NCI-H128 (cell line): ENCODE measurements around the gene RXRA.

Experiments used
- DNase-seq: peaks from one replicate; lab custom pipeline; 2025; ENCODE audit not compliant: unreplicated experiment; lab: John Stamatoyannopoulos, UW

Gene RXRA

DNA sequence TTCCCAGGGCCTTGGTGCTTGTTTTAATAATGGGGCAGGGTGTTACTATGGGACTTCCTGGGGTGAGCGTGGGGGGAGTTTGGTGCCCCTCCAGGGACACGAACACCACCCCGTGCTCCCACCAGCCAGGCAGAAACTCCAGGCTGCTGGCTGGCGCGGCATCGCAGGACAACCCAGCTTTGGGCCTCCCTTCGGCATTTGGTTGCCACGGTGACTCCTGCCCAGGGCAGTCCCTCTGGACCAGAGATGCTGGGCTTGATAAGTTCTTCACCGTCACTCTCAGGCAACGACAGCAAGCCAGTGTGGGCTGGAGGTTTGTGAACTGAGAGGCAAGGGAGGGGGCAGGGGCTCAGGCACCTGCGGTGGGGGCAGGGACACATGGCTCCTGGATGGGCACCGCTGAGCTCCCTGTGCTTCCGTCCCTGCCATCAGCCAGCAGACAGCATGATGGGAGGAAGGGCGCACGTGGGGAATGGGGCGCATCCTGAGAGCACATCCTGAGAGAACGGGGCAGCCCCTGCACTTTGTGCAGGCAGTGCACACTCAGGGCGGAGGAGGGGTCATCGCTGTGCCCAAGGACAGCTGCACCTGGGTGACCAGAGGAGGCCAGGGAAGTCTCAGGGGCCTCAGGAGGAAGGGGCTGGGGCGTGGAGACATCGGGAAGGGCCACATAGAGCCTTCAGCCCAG, 116.4 kb downstream of the RXRA start:
- DNase-seq, result no peak

DNA sequence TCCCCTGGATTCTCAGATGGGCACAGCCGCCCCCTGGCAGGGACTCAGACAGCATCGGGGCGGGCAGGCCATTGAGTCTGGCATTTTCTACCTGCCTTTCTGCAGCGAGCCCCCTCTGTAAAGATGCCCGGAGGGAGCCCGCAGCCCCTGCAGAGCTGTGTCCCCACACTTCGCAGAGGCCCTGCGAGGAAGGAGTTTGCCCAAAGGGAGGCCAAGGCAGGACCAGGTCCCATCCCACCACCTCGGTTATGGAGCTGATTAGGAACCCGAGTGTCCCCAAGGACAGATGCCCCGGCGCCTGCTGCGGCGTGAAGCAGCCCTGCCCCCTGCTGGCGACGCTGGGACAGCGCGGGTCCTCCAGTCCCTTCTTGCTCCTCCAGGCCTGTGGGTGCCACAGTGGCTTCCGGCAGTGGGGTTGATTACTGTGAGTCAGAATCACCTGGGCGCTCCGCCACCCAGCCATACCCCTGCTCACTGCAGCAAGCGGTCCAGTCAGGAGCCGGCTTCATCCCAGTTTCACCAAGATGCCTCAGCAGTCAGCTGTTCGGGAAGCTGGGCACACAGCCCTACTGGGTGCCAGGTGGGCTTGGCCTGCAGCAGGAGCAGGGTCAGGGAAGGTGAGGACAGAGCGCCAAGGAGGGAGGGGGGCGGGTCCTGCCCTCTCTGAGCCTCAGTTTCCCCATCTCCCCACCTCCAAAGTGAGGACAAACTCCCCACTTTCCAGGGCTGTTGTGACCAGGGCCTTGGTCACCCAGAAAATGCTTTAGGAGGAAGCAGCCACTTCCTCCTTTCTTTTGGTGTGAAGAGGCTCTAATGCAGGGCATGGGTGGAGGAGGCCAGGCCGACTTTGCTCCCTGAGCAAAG, 117.2 kb downstream of the RXRA start:
- peak; percentile 67 for DNase-seq

DNA sequence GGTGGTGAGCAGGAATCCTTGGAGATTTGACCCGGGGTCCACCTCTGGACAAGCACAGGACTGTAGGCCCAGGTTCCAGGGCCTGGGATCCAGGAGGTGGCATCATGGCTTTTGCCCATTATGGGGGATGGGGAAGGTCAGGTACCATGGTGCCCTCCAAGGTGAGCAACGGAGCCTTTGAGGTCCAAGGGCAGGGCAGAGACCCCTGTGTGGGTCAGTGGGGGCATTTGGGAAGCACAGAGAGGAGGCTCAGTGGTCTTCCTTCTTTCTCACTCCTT, 117.7 kb downstream of the RXRA start:
- DNase-seq, result no peak

DNA sequence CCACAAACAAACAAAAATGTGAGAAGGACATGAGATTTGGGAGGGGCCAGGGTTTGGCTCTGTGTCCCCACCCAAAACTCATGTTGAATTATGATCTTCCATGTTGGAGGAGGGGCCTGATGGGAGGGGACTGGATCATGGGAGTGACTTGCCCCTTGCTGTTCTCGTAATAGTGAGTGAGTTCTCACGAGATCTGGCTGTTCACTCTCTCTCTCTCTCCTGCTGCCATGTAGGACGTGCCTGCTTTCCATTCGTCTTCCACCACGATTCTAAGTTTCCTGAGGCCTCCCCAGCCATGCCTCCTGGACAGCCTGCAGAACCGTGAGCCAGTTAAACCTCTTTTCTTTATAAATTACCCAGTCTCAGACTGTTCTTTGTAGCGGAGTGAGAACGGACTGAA, 118.7 kb downstream of the RXRA start:
- no peak for DNase-seq

DNA sequence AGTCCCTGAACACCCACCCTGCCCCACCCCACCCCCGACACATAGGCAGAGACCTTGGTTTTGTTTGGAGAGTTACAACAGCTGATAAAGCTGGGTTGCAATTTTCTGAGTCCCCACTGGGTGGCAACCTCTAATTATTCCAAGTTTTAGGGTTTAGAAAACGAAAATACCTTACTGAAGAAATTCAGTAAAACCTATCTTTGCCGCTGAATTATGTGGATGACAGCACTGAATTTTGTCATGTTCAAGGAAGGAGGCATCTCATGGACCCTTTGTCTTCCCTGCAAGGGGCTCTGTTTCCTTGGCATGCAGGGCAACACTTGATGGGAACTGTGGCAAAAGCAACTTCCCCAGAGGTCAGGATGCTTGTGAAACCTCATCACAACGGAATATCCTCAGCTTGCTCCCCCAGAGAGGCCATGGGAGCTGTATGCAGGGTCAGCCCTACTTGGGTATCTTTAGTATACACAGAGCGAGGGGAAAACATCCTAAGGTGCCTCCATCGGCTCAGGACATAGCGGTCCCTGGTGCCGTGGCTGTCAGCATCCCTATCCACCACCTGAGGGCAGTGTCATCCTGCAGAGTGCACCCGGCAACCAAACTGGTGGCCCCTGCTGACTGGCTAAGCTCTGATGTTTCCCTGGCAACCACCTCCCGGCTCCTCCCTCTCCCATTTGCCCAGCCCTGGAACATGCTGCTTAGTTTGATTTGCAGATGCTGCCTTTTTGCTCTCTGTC, 123.1 kb downstream of the RXRA start:
- peak; percentile 49 for DNase-seq

DNA sequence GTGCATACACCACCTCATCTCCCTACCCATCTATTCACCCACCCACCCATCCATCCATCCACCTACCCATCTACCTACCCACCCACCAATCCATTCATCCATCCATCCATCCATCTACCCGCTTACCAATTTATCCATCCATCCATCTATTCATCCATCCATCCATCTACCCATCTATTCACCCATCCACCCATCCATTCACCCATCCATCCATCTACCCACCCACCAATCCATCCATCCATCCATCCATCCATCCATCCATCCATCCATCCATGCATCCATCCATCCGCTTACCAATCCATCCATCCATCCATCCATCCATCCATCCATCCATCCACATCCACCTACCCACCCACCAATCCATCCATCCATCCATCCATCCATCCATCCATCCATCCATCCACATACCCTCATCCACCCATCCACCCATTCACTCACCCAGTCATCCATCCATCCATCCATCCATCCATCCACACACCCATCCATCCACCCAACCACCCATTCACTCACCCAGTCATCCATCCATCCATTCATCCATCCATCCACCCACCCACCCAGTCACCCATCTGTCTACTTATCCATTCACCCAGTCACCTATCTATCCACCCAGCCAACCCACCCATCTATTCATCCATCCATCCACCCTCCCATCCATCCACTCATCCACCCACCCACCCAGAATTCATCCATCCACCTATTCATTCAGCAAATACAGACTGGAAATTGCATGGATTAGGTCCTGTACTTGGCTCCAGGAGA, 125.6 kb downstream of the RXRA start:
- no peak for DNase-seq

DNA sequence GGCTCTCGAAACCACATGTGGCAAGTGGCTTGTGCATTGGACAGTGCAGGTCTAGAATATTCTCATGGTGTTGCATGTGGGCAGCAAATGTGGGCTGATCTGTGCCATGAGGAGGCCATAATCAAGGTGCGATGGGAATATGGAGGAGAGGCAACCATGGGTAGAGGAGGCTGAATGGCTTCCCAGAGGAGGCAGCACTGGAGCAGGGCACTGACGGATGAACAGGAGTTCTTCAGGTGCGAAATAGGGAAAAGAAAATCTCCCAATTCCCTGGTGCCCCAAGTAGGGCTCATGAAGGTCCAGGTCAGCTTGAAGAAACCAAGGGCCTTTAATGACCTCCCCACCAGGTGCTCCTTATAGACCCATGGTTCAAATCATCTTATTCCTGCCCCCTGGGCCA, 126.5 kb downstream of the RXRA start:
- DNase-seq, result no peak

DNA sequence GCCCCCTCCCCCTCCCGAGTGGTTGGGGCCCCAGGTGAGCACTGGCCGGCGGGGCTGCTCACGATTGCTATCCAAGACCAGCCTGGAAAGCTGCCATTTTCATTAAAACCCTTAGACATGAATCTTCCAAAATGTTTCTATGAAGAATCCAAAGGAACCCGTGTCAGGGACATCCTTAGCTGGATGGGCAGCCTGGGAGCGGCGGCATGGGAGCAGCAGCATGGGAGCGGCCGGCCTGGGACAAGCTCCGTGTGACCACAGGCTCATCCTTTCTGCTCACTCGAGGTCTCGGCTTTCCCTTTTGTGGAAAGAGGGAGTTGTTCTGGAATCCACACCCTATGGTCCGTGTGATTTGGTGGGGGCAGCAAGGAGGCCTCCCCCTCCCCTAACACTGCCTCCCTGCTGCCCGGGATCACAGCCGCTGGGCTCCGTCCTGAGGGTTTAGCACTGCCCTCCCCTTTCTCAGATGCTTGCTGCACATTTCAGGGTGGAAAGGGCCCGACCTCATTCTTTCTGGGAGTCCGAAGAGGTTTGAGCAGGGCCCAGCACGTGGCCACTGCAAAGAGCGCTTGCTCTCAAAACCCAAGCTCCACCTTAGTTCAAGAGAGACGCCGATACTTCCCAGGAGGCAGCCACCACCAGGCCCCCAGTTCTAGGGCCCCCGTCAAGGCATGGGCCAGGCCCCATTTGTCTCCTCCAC, 127.7 kb downstream of the RXRA start:
- no peak for DNase-seq

DNA sequence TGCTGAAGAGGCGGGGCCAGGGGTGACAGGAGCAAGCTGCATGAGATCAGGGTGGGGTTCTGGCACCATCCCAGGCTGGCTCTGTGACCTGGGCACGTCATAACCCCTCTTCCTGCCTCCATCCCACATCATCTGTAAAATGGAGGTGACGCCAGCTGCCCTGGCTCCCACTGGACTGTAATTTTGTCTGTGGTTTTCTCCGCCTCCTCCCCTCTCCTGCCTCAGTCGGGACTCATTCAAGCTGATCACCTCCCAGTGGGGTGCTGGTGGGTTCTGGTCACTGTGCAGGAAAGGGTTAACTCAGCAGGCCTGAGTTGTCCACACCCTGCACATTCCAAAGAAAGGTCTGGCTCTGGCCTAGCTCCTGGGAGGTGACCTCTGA, 128.2 kb downstream of the RXRA start:
- no peak for DNase-seq

DNA sequence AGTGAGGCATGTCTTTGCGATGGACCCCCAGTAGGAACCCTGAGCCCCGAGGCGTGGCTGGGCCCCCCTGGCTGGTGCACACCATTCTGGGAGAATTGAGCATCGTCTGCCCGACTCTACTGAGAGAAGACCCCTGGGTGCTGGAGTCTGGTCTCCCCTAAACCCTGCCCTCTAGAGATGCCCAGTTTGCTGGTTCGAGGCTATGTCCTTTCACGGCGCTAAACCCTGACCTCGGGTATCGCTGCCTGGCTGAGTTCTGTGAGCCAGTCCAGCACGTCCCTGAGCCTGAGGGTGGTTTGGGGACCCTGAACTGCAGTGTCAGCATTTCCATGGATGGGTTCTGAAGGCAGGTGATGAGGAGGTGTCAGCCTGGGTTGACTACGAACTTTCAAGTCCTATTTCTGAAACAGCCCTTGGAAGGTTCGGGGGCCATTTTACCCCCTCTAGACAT, 128.8 kb downstream of the RXRA start:
- no peak for DNase-seq

DNA sequence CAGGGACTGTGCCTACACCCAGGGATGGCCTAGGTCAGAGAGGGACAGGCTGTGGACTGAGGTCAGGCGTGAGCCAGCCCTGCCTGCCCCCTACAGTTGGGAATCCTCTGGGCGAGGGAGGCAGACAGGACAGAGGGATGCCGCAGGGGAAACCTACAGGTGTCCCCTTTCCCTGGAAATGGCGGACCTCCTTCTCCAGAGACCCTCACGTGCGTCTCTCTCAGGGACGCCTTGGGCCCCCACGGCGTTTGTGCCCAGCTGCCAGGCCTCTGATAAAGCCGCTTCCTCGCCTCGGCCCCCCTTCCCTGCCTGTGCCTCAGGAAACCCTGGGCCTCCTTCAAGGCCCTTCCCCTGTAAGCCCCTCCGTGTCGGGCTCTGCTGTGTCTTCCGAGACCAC, 129.3 kb downstream of the RXRA start:
- DNase-seq, result no peak

DNA sequence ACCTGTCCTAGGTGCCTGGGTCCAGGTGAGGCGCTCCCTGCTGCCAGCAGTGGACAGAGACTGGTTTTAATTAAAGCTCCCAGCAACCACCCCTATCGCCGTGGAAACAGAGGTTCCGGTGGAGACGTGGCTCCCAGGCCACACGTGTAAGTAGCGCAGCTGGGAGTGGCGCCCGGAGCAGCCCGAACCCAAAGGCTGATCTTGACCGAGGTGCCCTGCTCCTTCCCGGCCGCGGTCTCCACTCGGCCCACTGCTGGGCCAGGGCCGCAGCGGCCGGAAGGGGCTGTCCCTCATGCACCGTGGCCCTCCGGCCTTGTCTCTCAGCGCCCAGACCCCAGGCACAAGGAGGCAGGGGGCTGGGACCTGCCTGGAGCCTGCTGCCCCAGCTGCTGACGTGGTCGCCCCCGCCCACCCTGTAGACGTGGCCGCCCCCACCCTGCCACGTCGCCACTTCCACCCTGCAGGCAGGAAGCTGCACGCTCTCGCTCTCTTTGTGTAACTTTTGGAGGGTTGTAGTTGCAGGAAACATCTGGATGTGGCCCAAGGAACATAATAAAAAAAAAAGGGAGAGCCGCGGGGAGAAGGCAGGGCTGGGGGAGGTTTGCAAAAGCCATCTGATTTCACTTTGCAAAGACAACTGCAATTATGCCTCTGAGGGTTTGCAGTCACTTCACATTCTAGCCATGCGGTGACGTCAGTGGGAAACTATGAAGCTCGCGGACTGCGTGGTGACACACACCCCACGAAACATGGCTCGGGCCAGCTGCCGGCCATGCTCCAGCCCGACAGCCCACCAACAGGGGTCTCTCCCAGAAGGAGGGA, 129.9 kb downstream of the RXRA start:
- no peak for DNase-seq

DNA sequence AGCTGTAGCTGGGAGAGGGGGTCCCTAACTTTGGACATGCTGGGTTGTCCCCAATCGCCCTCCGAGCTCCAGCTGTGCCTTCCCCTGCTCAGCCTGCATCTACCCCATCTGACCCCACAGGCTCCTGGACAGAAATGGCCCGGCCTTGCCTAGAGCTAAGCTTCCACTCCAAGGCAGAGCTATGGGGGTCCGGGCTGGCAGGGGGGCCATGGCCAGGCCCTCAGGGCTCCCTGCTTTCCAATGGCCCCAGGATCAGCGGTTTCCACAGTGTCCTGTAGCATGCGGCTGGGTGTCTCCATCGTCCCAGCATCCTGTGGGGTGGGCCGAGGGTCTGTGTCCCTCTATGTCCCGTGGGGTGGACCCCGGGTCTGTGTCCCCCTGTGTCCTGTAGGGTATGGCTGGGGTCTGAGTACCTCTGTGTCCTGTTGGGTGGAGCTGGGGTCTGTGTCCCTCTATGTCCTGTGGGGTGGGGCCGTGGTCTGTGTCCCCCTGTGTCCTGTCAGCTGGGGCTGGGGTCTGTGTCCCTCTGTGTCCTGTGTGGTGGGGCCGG, 130.6 kb downstream of the RXRA start:
- no peak for DNase-seq

DNA sequence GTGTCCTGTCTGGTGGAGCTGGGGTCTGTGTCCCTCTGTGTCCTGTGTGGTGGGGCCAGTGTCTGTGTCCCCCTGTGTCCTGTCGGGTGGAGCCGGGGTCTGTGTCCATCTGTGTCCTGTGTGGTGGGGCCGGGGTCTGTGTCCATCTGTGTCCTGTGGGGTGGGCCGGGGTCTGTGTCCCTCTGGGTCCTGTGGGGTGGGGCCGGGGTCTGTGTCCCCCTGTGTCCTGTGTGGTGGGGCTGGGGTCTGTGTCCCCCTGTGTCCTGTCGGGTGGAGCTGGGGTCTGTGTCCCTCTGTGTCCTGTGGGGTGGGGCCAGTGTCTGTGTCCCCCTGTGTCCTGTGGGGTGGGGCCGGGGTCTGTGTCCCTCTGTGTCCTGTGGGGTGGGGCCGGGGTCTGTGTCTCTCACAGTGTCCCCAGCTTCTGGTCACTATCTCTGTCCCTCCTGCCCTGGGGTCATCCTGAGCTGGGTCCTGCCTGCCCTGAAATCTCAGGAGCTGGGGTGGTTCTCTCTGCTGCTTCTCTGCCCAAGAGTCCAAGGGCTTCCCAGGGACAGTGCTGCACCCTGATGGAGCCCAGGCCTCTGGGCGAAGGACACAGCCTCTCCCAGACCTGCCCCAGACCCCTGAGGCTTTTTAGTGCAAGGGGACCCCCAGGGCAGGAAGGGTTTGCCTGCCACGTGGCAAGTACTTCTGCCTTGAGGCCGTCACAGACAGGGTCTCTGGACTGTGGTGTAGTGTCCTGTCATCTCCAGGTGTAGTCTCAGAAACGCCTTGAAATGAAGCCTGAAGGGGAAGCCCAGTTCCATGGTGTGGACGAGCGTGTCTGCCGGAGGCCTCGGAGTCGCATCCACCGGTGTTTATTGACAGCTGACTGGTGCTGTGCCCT, 131.3 kb downstream of the RXRA start:
- no peak for DNase-seq

DNA sequence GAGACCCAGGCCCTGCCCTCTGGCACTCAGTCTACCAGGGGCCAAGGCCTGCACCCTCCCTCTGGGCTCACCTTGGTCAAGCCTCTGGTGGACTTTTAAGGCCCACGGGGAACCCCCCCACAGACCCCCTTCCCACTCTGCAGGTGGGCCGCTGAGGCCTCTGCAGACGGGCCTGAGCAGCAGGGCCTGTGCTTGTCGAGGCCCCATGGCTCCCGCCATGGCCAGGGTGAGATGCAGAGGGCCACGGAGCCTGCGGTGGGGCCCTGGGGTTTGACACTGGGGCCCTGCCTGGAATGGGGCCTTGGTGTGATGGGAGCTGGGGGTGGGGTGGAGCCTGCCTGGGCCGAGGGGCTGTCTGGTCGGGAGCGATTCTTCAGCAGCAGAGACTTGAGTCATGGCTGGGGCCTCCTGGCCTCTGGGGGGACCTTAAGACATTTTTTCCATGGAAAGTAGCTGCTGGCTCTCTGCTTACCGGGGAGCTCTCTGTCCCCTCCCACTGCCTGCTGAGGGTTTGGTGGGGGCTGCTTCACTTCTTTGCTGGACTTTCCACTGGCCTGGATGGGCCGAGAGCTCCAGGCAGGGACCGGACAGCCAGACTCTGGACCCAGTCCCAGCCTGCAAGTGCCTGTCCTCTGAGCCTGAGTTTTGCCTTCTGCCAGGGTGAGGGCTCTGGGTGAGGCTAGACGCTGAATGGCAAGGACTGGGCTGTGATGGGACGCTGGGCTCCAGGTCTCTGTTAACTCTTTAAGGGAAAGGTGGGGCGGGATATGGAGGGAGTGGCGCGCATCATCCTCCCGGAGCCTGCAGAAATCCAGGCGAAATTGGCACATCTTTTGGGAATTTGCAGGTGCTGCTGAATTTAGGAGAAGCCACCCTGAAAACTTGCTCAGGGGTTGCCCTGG, 132.2 kb downstream of the RXRA start:
- DNase-seq, result no peak

DNA sequence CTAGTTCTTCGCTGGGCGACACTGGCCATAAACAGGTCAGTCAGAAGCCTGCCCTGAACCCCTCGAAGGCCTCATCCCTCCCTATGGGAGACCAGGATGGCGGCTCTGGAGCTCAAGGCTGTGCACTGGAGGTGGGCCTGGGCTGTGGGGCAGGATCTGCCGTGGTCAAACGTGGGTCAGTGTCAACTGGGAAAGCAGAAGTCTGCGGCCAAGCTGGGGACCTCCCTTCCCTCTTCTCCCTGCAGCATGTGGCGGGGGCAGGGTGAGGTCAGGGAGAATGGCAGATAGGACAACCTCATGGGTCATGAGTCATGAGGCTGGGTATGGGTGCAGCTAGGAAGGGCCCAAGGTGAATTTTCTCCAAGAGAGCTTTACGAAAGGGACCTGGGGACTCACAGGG, 132.9 kb downstream of the RXRA start:
- no peak for DNase-seq

DNA sequence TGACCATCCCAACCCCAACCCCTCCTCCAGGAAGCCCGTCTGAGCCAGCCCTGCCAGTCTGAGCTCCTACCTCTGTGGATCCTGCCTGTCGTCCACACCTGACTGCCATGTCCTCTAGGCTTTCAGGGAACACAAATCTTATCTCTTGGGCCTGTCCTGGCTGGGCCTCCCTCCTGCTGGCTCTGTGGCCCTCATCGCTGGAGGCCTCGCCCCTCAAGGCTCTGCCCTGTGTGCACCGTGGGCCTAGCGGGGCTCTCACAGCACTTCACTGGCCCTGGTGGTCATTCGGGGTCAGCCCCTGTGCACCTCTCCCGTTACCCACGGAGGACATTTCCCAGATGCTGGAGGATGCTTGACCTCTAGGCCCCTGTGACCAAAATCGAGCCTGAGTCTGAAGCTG, 133.3 kb downstream of the RXRA start:
- no peak for DNase-seq

DNA sequence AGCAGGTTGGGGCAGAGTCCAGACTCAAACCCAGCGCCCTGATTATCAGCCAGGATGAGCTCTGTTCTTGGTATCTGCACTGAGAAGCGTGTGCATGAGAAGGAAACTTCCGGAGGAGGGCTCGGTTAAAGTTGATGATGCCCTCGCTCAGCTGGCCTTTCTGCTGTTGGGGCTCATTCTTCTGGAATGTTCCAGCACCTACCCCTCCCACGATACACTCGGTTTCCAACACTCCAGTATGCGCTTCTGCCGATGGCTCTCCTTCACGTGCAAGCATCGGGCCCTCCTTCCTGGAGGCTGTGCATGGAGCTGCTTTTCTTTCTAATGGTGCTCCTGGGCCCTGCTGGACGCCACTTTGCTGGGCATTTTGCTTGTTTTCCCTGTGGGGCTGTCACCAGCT, 134.0 kb downstream of the RXRA start:
- DNase-seq, result no peak
